A549 (cell line): ENCODE data around the gene MSMO1.

Experiments used
- CTCF ChIP-seq: fragments of >200 bp; sonication (Bioruptor Twin); formaldehyde crosslinking; IDR thresholded peaks from 3 replicates; pipeline ENCODE4 v1.5.1; 2016
- FOSL2 ChIP-seq, 2 experiments: fragments of 450-650 bp in 1 of 2; fragments of >200 bp in 1 of 2; sonication (Bioruptor Twin) in 1 of 2; formaldehyde crosslinking; IDR thresholded peaks; 2 replicates each; pipeline versions ENCODE4 v1.5.0 to v1.6.1; 2016 to 2020; ENCODE audit warnings: mild to moderate bottlenecking in 1 of 2, moderate library complexity in 1 of 2
- MAX ChIP-seq: IDR thresholded peaks from 2 replicates; pipeline ENCODE4 v1.6.1; 2012
- NFE2L2 ChIP-seq: fragments of 150-350 bp; conservative IDR thresholded peaks from 2 replicates; pipeline ENCODE4 v1.6.1; 2014; ENCODE audit warnings: low read length
- POLR2A ChIP-seq: IDR thresholded peaks from 2 replicates; pipeline ENCODE4 v1.6.1; 2012; ENCODE audit warnings: mild to moderate bottlenecking, low read length
- RAD21 ChIP-seq, 2 experiments: fragments of >200 bp in 1 of 2; sonication (Bioruptor Twin) in 1 of 2; formaldehyde crosslinking in 1 of 2; IDR thresholded peaks in 1 of 2; conservative IDR thresholded peaks in 1 of 2; 2 replicates in 1 of 2; 3 replicates in 1 of 2; pipeline ENCODE4 v1.6.1; 2012 to 2018; ENCODE audit warnings: inconsistent platforms in 1 of 2
- RCOR1 ChIP-seq: fragments of 150-350 bp; IDR thresholded peaks from 2 replicates; pipeline ENCODE4 v1.6.1; 2014; ENCODE audit warnings: antibody characterized with exemption, low read length, low read depth
- REST ChIP-seq: fragments of 200-600 bp; sonication (generic); IDR thresholded peaks from 2 replicates; pipeline ENCODE4 v1.6.1; 2016; ENCODE audit warnings: antibody characterized with exemption, mild to moderate bottlenecking, moderate library complexity
- RFX5 ChIP-seq: fragments of 450-650 bp; IDR thresholded peaks from 2 replicates; pipeline ENCODE4 v1.7.1; 2014; ENCODE audit warnings: antibody characterized with exemption, mild to moderate bottlenecking, moderate library complexity

- TF ChIP-seq CTCF (no peak), RFX5 (no peak), MAX (no peak), POLR2A (no peak), NFE2L2 (no peak), REST (no peak), FOSL2 (IDR thresholded peaks at IDR 0.05) (no peak), FOSL2 (CRISPR knock-in tag; IDR thresholded peaks at IDR 0.05) (no peak), RAD21 (conservative IDR thresholded peaks at IDR 0.05 in 1 of 2, IDR thresholded peaks at IDR 0.05 in 1 of 2) (no peak), RCOR1 (no peak)
These were observed 56.7 kb downstream of the MSMO1 start for GRCh38 chr4:165384186-165384585.
